H1 (cell line): Measurements from ENCODE around the gene DOK7. TPM values are rescaled to one million over a fixed set of nuclear protein-coding genes. Genes with fewer than 3 reads are reported as not detected.

ENCODE experiments used
- CTCF ChIA-PET: fragments of 300-600 bp; sonication (Branson Sonifier 250); formaldehyde crosslinking; loops from one replicate; lab custom pipeline; 2021; ENCODE audit not compliant: partially characterized antibody; lab: Charles Lee
- POLR2A ChIA-PET: fragments of 300-600 bp; sonication (Branson Sonifier 250); formaldehyde crosslinking; loops from one replicate; lab custom pipeline; 2021; ENCODE audit warnings: inconsistent platforms; ENCODE audit not compliant: partially characterized antibody; lab: Charles Lee
- DNase-seq, 2 experiments: peaks; one replicate each; pipeline versions ENCODE4 v3.0.0 to v3.0.0-alpha.2; 2010 to 2022; ENCODE audit warnings: low spot score in 2 of 2, low read depth in 1 of 2, mixed read lengths in 1 of 2
- FAIRE-seq: peaks from 2 replicates; lab custom pipeline; 2011; peaks lifted over from hg19 to GRCh38; lab: Jason Lieb, UNC
- H2AFZ ChIP-seq: 2 replicates; pipeline ENCODE4 v1.8.1; 2012; ENCODE audit warnings: low read length, inconsistent platforms
- H2AK5ac ChIP-seq: 2 replicates; pipeline ENCODE4 v1.6.1; 2013; ENCODE audit warnings: low read depth, low read length
- H2BK120ac ChIP-seq: replicated peaks from 2 replicates; pipeline ENCODE3; 2013; ENCODE audit warnings: low read depth, low read length, inconsistent platforms
- H2BK12ac ChIP-seq: 2 replicates; pipeline ENCODE4 v1.6.1; 2013; ENCODE audit warnings: low read depth, low read length
- H2BK15ac ChIP-seq: 2 replicates; pipeline ENCODE4 v1.6.1; 2013; ENCODE audit warnings: low read length
- H2BK20ac ChIP-seq: 2 replicates; pipeline ENCODE4 v1.6.1; 2013; ENCODE audit warnings: low read length
- H2BK5ac ChIP-seq: 2 replicates; pipeline ENCODE4 v1.6.1; 2013; ENCODE audit warnings: low read depth, low read length
- H3K14ac ChIP-seq: 2 replicates; pipeline ENCODE4 v1.6.1; 2013; ENCODE audit warnings: inconsistent platforms; ENCODE audit not compliant: insufficient read length
- H3K18ac ChIP-seq: 2 replicates; pipeline ENCODE4 v1.6.1; 2013; ENCODE audit warnings: low read length; ENCODE audit errors: extremely low read depth
- H3K23ac ChIP-seq: 2 replicates; pipeline ENCODE4 v1.6.1; 2013; ENCODE audit warnings: inconsistent platforms; ENCODE audit not compliant: insufficient read length
- H3K23me2 ChIP-seq: 2 replicates; pipeline ENCODE4 v1.6.1; 2013; ENCODE audit warnings: low read depth, low read length
- H3K27ac ChIP-seq: 2 replicates; pipeline ENCODE4 v1.6.1; 2011; ENCODE audit warnings: low read depth, low read length, inconsistent platforms
- H3K27me3 ChIP-seq, 4 experiments: replicated peaks in 1 of 4; 1 replicate in 1 of 4; 2 replicates in 3 of 4; pipeline versions ENCODE4 v1.6.1 to v1.8.1; 2011 to 2013; ENCODE audit warnings: low read length in 3 of 4, mild to moderate bottlenecking in 3 of 4, inconsistent platforms in 2 of 4, mixed read lengths in 2 of 4, moderate library complexity in 1 of 4; ENCODE audit not compliant: control insufficient read depth in 3 of 4, insufficient read depth in 3 of 4; ENCODE audit errors: extremely low read depth in 1 of 4
- H3K36me3 ChIP-seq, 4 experiments: 2 replicates each; pipeline versions ENCODE4 v1.6.1 to v1.8.1; 2011 to 2013; ENCODE audit warnings: mild to moderate bottlenecking in 4 of 4, low read length in 3 of 4, moderate library complexity in 2 of 4, control low read depth in 1 of 4, inconsistent platforms in 1 of 4; ENCODE audit not compliant: insufficient read depth in 4 of 4, control insufficient read depth in 2 of 4
- H3K4ac ChIP-seq: replicated peaks from 2 replicates; pipeline ENCODE3; 2013; ENCODE audit warnings: low read length, low read depth, mixed read lengths, inconsistent platforms; ENCODE audit not compliant: insufficient read length
- H3K4me1 ChIP-seq, 4 experiments: replicated peaks in 1 of 4; 1 replicate in 1 of 4; 2 replicates in 3 of 4; pipeline versions ENCODE4 v1.6.1 to v1.8.1; 2011 to 2013; ENCODE audit warnings: low read length in 3 of 4, inconsistent platforms in 2 of 4, mixed read lengths in 1 of 4; ENCODE audit not compliant: insufficient read depth in 4 of 4, control insufficient read depth in 3 of 4
- H3K4me2 ChIP-seq, 2 experiments: 2 replicates each; pipeline versions ENCODE4 v1.6.1 to v1.8.1; 2011 to 2013; ENCODE audit warnings: low read depth in 2 of 2, low read length in 2 of 2, control low read depth in 1 of 2, inconsistent platforms in 1 of 2, mild to moderate bottlenecking in 1 of 2; ENCODE audit not compliant: insufficient read depth in 1 of 2
- H3K4me3 ChIP-seq, 4 experiments: fragments of 200-600, 300-600 bp in 1 of 4; sonication (generic), shearing (Covaris generic), sonication (Bioruptor Twin) in 1 of 4; 2 replicates each; pipeline versions ENCODE4 v1.5.1 to v1.8.1; 2011 to 2016; ENCODE audit warnings: low read length in 4 of 4, low read depth in 3 of 4, control low read depth in 2 of 4, inconsistent platforms in 2 of 4, mild to moderate bottlenecking in 2 of 4, mixed read lengths in 1 of 4, moderate library complexity in 1 of 4; ENCODE audit not compliant: insufficient read depth in 2 of 4; ENCODE audit errors: extremely low read depth in 1 of 4
- H3K56ac ChIP-seq: replicated peaks from 2 replicates; pipeline ENCODE3; 2013; ENCODE audit warnings: low read depth, mild to moderate bottlenecking, mixed read lengths, low read length, inconsistent platforms; ENCODE audit not compliant: insufficient read length
- H3K79me1 ChIP-seq: 2 replicates; pipeline ENCODE4 v1.6.1; 2013; ENCODE audit warnings: low read depth, low read length, control low read depth
- H3K79me2 ChIP-seq, 2 experiments: 2 replicates each; pipeline versions ENCODE4 v1.6.1 to v1.8.1; 2012 to 2013; ENCODE audit warnings: low read length in 2 of 2, mild to moderate bottlenecking in 2 of 2, inconsistent platforms in 1 of 2; ENCODE audit not compliant: insufficient read depth in 2 of 2, control insufficient read depth in 1 of 2
- H3K9ac ChIP-seq, 4 experiments: replicated peaks in 1 of 4; 1 replicate in 1 of 4; 2 replicates in 3 of 4; pipeline versions ENCODE4 v1.6.1 to v1.8.1; 2011 to 2013; ENCODE audit warnings: low read depth in 3 of 4, low read length in 3 of 4, control low read depth in 2 of 4, mild to moderate bottlenecking in 2 of 4, moderate library complexity in 2 of 4, inconsistent platforms in 1 of 4; ENCODE audit errors: extremely low read depth in 1 of 4
- H3K9me3 ChIP-seq, 2 experiments: 2 replicates each; pipeline versions ENCODE4 v1.6.1 to v1.8.1; 2012 to 2013; ENCODE audit warnings: mild to moderate bottlenecking in 2 of 2, moderate library complexity in 2 of 2, control low read depth in 1 of 2, inconsistent platforms in 1 of 2, low read depth in 1 of 2, low read length in 1 of 2, mixed read lengths in 1 of 2; ENCODE audit not compliant: insufficient read depth in 2 of 2
- H4K20me1 ChIP-seq, 2 experiments: replicated peaks in 1 of 2; 2 replicates each; pipeline versions ENCODE3 to v1.8.1; 2011 to 2013; ENCODE audit warnings: inconsistent platforms in 2 of 2, low read length in 2 of 2, mild to moderate bottlenecking in 1 of 2; ENCODE audit not compliant: insufficient read depth in 2 of 2, control insufficient read depth in 1 of 2
- H4K5ac ChIP-seq: 2 replicates; pipeline ENCODE4 v1.6.1; 2013; ENCODE audit warnings: low read length, low read depth, mixed read lengths, inconsistent platforms; ENCODE audit not compliant: insufficient read length
- H4K8ac ChIP-seq: 2 replicates; pipeline ENCODE4 v1.8.0; 2013; ENCODE audit warnings: mild to moderate bottlenecking, moderate library complexity, low read length, inconsistent platforms; ENCODE audit not compliant: insufficient read depth; ENCODE audit errors: extremely low read depth
- H4K91ac ChIP-seq: replicated peaks from 2 replicates; pipeline ENCODE3; 2013; ENCODE audit warnings: low read length, mixed read lengths, inconsistent platforms; ENCODE audit not compliant: insufficient read length
- ASH2L ChIP-seq: fragments of 200-600, 300-600 bp; sonication (generic); IDR thresholded peaks from one replicate; pipeline ENCODE4 v1.7.1; 2017; ENCODE audit warnings: low read length
- BRCA1 ChIP-seq: IDR thresholded peaks from 2 replicates; pipeline ENCODE4 v1.6.1; 2012; ENCODE audit warnings: low read depth, low read length, improper control_type of control experiment
- E2F6 ChIP-seq: IDR thresholded peaks from 2 replicates; pipeline ENCODE4 v1.6.1; 2012; ENCODE audit warnings: inconsistent platforms
- HDAC2 ChIP-seq, 2 experiments: fragments of 300-600 bp in 1 of 2; sonication (generic) in 1 of 2; IDR thresholded peaks; 2 replicates each; pipeline ENCODE4 v1.6.1; 2011 to 2012; ENCODE audit warnings: low read depth in 2 of 2, low read length in 2 of 2, mild to moderate bottlenecking in 2 of 2, moderate library complexity in 2 of 2, borderline replicate concordance in 1 of 2, inconsistent platforms in 1 of 2
- KDM1A ChIP-seq: fragments of 200-600, 300-600 bp; sonication (generic); IDR thresholded peaks from 2 replicates; pipeline ENCODE4 v1.7.1; 2016; ENCODE audit warnings: mild to moderate bottlenecking, low read length, borderline replicate concordance
- KDM5A ChIP-seq: fragments of 200-600 bp; IDR thresholded peaks from 2 replicates; pipeline ENCODE4 v1.7.1; 2012; ENCODE audit warnings: mild to moderate bottlenecking, low read length, inconsistent platforms, mixed read lengths
- NANOG ChIP-seq: IDR thresholded peaks from 2 replicates; pipeline ENCODE4 v1.6.1; 2011; ENCODE audit warnings: low read length, low read depth, mild to moderate bottlenecking, inconsistent platforms; ENCODE audit not compliant: insufficient read depth, poor library complexity, severe bottlenecking
- PHF8 ChIP-seq: fragments of 200-600 bp; sonication (generic); conservative IDR thresholded peaks from 2 replicates; pipeline ENCODE4 v1.7.1; 2012; ENCODE audit warnings: low read depth, mild to moderate bottlenecking, inconsistent platforms, low read length, moderate library complexity
- RBBP5 ChIP-seq: IDR thresholded peaks from 2 replicates; pipeline ENCODE4 v1.7.1; 2012; ENCODE audit warnings: low read depth, mild to moderate bottlenecking, inconsistent platforms, low read length, moderate library complexity, borderline replicate concordance
- SUZ12 ChIP-seq: fragments of 200-600 bp; sonication (generic); IDR thresholded peaks from 2 replicates; pipeline ENCODE4 v1.6.1; 2012; ENCODE audit warnings: mild to moderate bottlenecking, inconsistent platforms, low read length, moderate library complexity, mixed read lengths
- WGBS, 2 experiments: shearing (Covaris generic) in 1 of 2; methylation state at CpG; one replicate each; pipeline versions ENCODE4 v1.1.6 to v1.1.7; 2013 to 2015; ENCODE audit warnings: low lambda C conversion rate in 2 of 2, mixed read lengths in 2 of 2, inconsistent platforms in 1 of 2, low coverage in 1 of 2, missing lambda C conversion rate in 1 of 2; ENCODE audit not compliant: insufficient replicate concordance in 2 of 2, insufficient coverage in 1 of 2, insufficient read length in 1 of 2; ENCODE audit errors: extremely low coverage in 1 of 2, missing lambda C conversion rate in 1 of 2; 5-methylcytosine and 5-hydroxymethylcytosine counted together
- polyA plus RNA-seq, 7 experiments: library from polyadenylated mRNA; depleted of rRNA in 3 of 7; stranded (reverse) in 5 of 7; unstranded in 2 of 7; fragments of >200 nt in 5 of 7; fragments of 200-250 nt in 2 of 7; gene quantifications; 1 replicate in 5 of 7; 2 replicates in 1 of 7; 4 replicates in 1 of 7; pipeline versions ENCODE4 v1.2.1 to v1.2.3, GENCODE V29; 2011 to 2013; ENCODE audit warnings: missing spikeins in 2 of 7, mixed read lengths in 2 of 7
- total RNA-seq: library from RNA; stranded (reverse); fragmentation: NEBNext Ultra II Directional; extraction: Animal tissue kit (Norgen Biotek cat#: 25700); gene quantifications from 2 replicates; pipeline ENCODE4 v1.2.1, GENCODE V29; 2021
- TF ChIP-seq, protein P1 (sequence below): IDR thresholded peaks from 2 replicates; pipeline ENCODE4 v1.6.1; 2011; ENCODE audit warnings: low read length, improper control_type of control experiment

The DOK7 gene
- total and polyA plus RNA-seq, 2 of the 8 experiments (the other 6 are each of a cell fraction or from before 2014, with no cell fraction given): 0.32 TPM; not detected in 1

DNA sequence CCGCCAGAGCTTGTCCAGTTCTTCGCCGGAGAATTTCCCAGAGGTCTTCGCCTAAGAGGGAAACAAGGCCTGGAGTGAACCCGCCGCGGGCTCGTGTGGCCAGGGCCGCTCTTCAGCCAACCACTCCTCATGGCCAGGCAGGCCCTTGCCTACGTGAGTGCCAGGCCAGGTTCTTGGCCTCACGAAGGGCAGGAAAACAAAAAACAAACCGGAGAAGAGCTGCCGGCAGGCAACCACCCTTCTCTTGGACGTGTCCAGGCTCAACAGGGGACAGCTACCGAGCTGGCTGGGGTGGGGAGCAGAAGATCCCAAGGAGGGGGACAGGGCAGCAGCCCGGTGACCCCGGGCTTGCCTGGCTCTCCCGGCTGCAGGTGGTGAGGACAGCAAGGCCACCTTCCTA, 55.8 kb downstream of the DOK7 start:
- H4K8ac ChIP-seq: no peak overlapping the region
- H3K27ac ChIP-seq: no peak overlapping the region
- no peak for DNase-seq
- no peaks in the 10 kb centered on the region for H3K79me1 ChIP-seq
- no peak overlapping the region for H3K14ac ChIP-seq
- H2BK120ac ChIP-seq: no peak overlapping the region
- no peak overlapping the region for H2BK15ac ChIP-seq
- H4K5ac ChIP-seq: no peak overlapping the region
- no peak overlapping the region for H3K23ac ChIP-seq
- H3K4ac ChIP-seq: no peak overlapping the region
- no peak overlapping the region for H3K4me2 ChIP-seq
- TF ChIP-seq NANOG: no peak
- TF ChIP-seq PHF8: no peak
- no peak for TF ChIP-seq ASH2L
- no peak for TF ChIP-seq BRCA1
- TF ChIP-seq KDM5A: no peak
- no peak for TF ChIP-seq SUZ12
- TF ChIP-seq KDM1A: no peak
- no peak for TF ChIP-seq RBBP5
- TF ChIP-seq, protein P1, sequence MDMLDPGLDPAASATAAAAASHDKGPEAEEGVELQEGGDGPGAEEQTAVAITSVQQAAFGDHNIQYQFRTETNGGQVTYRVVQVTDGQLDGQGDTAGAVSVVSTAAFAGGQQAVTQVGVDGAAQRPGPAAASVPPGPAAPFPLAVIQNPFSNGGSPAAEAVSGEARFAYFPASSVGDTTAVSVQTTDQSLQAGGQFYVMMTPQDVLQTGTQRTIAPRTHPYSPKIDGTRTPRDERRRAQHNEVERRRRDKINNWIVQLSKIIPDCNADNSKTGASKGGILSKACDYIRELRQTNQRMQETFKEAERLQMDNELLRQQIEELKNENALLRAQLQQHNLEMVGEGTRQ: no peak
- TF ChIP-seq HDAC2 (IDR thresholded peaks at IDR 0.05; ENCODE audit: borderline replicate concordance in 1 of 2, low read depth in 2 of 2, low read length in 2 of 2): no peak
- TF ChIP-seq E2F6: no peak
- WGBS, 2 experiments: 89% methylated on average over 9 of the region's 18 CpGs; no CpG with 5 or more reads in 1 of the 2 experiments
- H3K79me2 ChIP-seq: no peaks in the 10 kb centered on the region
- peaks cover 7 to 39% of the 10 kb centered on the region in 2 experiments for H4K20me1 ChIP-seq
- no peak for FAIRE-seq
- H2BK20ac ChIP-seq: no peak overlapping the region
- ChIA-PET POLR2A (interaction anchor here (2.3 kb wide), 1 partner anchor 12 kb away, joined by 9 read pairs; no protein-coding TSS in a partner anchor), CTCF (interaction anchor here (1.2 kb wide), 1 partner anchor 14 kb away, joined by 3 read pairs; no protein-coding TSS in a partner anchor)
- no peaks in the 10 kb centered on the region for H3K27me3 ChIP-seq
- H2AK5ac ChIP-seq: no peak overlapping the region
- H3K9me3 ChIP-seq: no peaks in the 10 kb centered on the region
- no peak overlapping the region for H3K4me3 ChIP-seq
- H3K56ac ChIP-seq: no peak overlapping the region
- H2AFZ ChIP-seq: no peak overlapping the region
- H4K91ac ChIP-seq: no peak overlapping the region
- no peaks in the 10 kb centered on the region for H3K23me2 ChIP-seq
- H3K18ac ChIP-seq: no peak overlapping the region
- no peak overlapping the region for H3K9ac ChIP-seq
- H2BK5ac ChIP-seq: no peak overlapping the region
- peaks cover 16 to 68% (median 38%) of the 10 kb centered on the region in 4 experiments; a peak in 6 of 8 replicates for H3K36me3 ChIP-seq
- 0 out of 7 replicates have a peak, but pooled peaks cover 0 to 2% (median under 1%) of the 10 kb centered on the region in 4 experiments for H3K4me1 ChIP-seq
- H2BK12ac ChIP-seq: no peak overlapping the region
